GM12872 (cell line): Measurements from ENCODE around the gene GPC3.

Experiments
- CTCF ChIP-seq: IDR thresholded peaks from 3 replicates; pipeline ENCODE4 v1.5.1; 2011; ENCODE audit warnings: low read depth, mild to moderate bottlenecking, low read length, moderate library complexity; ENCODE audit not compliant: insufficient read depth

Gene GPC3

GRCh38 chrX:133913009-133913408, 72.4 kb downstream of the GPC3 start:
- no peak for TF ChIP-seq CTCF

- TF ChIP-seq CTCF = no peak
These were observed 73.4 kb downstream of the GPC3 start for GRCh38 chrX:133911825-133912495.

GRCh38 chrX:133910539-133910938, 74.9 kb downstream of the GPC3 start:
- no peak for TF ChIP-seq CTCF

GRCh38 chrX:133909888-133910287, 75.5 kb downstream of the GPC3 start:
- no peak for TF ChIP-seq CTCF

- no peak for TF ChIP-seq CTCF
These were observed 77.0 kb downstream of the GPC3 start for GRCh38 chrX:133908223-133908955.

GRCh38 chrX:133907606-133908005, 77.8 kb downstream of the GPC3 start:
- no peak for TF ChIP-seq CTCF

GRCh38 chrX:133905305-133905704, 80.1 kb downstream of the GPC3 start:
- no peak for TF ChIP-seq CTCF
